CD14-positive monocyte (primary cell): ENCODE results near the gene ZSCAN29. TPM values are rescaled to one million over a fixed set of nuclear protein-coding genes. Genes with fewer than 3 reads are reported as not detected.

Experiments
- DNase-seq, 3 donors: peaks; one replicate each; pipeline ENCODE4 v3.0.0-alpha.2; 2011 to 2022
- H2AFZ ChIP-seq: 2 replicates; pipeline ENCODE4 v1.6.0; 2012; ENCODE audit warnings: mild to moderate bottlenecking, low read depth, low read length, inconsistent platforms; ENCODE audit not compliant: insufficient read depth, poor library complexity, severe bottlenecking
- H3K27ac ChIP-seq, 2 donors: 1 replicate in 1 of 2; 2 replicates in 1 of 2; pipeline ENCODE4 v1.5.1; 2012 to 2013; ENCODE audit warnings: low read length in 2 of 2, control low read depth in 1 of 2, inconsistent platforms in 1 of 2, low read depth in 1 of 2, mild to moderate bottlenecking in 1 of 2
- H3K27me3 ChIP-seq, 2 donors: one replicate each; pipeline versions ENCODE4 v1.6.0 to v1.6.1; 2011 to 2013; ENCODE audit warnings: low read length in 2 of 2; ENCODE audit not compliant: control insufficient read depth in 2 of 2, insufficient read depth in 2 of 2
- H3K36me3 ChIP-seq, 2 donors: replicated peaks in 1 of 2; 1 replicate in 1 of 2; 2 replicates in 1 of 2; pipeline versions ENCODE4 v1.5.1 to v1.6.1; 2012 to 2013; ENCODE audit warnings: low read length in 2 of 2, control low read depth in 1 of 2, inconsistent platforms in 1 of 2, mild to moderate bottlenecking in 1 of 2; ENCODE audit not compliant: insufficient read depth in 2 of 2, control insufficient read depth in 1 of 2
- H3K4me1 ChIP-seq, 2 donors: 1 replicate in 1 of 2; 2 replicates in 1 of 2; pipeline versions ENCODE4 v1.5.1 to v1.6.1; 2012 to 2013; ENCODE audit warnings: low read length in 2 of 2, control low read depth in 1 of 2, inconsistent platforms in 1 of 2, mild to moderate bottlenecking in 1 of 2, moderate library complexity in 1 of 2; ENCODE audit not compliant: insufficient read depth in 2 of 2, control insufficient read depth in 1 of 2
- H3K4me2 ChIP-seq: replicated peaks from 2 replicates; pipeline ENCODE3; 2012; ENCODE audit warnings: low read length, moderate library complexity, mild to moderate bottlenecking; ENCODE audit not compliant: poor library complexity, severe bottlenecking; ENCODE audit errors: extremely low read depth
- H3K4me3 ChIP-seq, 3 experiments: fragments of 200-600 bp in 1 of 3; sonication (generic) in 1 of 3; replicated peaks in 1 of 3; 1 replicate in 2 of 3; 2 replicates in 1 of 3; pipeline ENCODE4 v1.5.1; 2011 to 2013; ENCODE audit warnings: low read length in 3 of 3, mild to moderate bottlenecking in 3 of 3, control low read depth in 2 of 3, low read depth in 2 of 3, inconsistent platforms in 1 of 3, moderate library complexity in 1 of 3
- H3K79me2 ChIP-seq: 2 replicates; pipeline ENCODE4 v1.6.0; 2012; ENCODE audit warnings: mild to moderate bottlenecking, control low read depth, inconsistent platforms, low read length, moderate library complexity; ENCODE audit not compliant: insufficient read depth
- H3K9ac ChIP-seq: 2 replicates; pipeline ENCODE4 v1.6.0; 2017; ENCODE audit warnings: low read length, mild to moderate bottlenecking; ENCODE audit not compliant: insufficient read depth, poor library complexity, severe bottlenecking
- H3K9me3 ChIP-seq, 2 donors: replicated peaks in 1 of 2; 1 replicate in 1 of 2; 2 replicates in 1 of 2; pipeline versions ENCODE4 v1.5.1 to v1.6.1; 2012 to 2013; ENCODE audit warnings: low read length in 2 of 2, control low read depth in 1 of 2; ENCODE audit not compliant: control insufficient read depth in 1 of 2, insufficient read depth in 1 of 2
- H4K20me1 ChIP-seq: 2 replicates; pipeline ENCODE4 v1.6.0; 2012; ENCODE audit warnings: mild to moderate bottlenecking, low read length, control low read depth, moderate library complexity; ENCODE audit not compliant: insufficient read depth
- H3K27ac Mint-ChIP-seq, 7 donors: one replicate each; pipeline ENCODE4 v1.8.0; 2020; ENCODE audit warnings: mild to moderate bottlenecking in 7 of 7, mixed read lengths in 7 of 7, moderate library complexity in 6 of 7, inconsistent platforms in 2 of 7
- H3K27me3 Mint-ChIP-seq, 3 donors: one replicate each; pipeline ENCODE4 v1.8.0; 2021 to 2022; ENCODE audit warnings: low read depth in 3 of 3, mild to moderate bottlenecking in 3 of 3, mixed read lengths in 3 of 3, moderate library complexity in 3 of 3, inconsistent platforms in 1 of 3
- H3K36me3 Mint-ChIP-seq, 2 donors: one replicate each; pipeline ENCODE4 v1.8.0; 2020; ENCODE audit warnings: mixed read lengths in 2 of 2, inconsistent platforms in 1 of 2, mild to moderate bottlenecking in 1 of 2
- H3K4me1 Mint-ChIP-seq: one replicate; pipeline ENCODE4 v1.8.0; 2020; ENCODE audit warnings: mild to moderate bottlenecking, mixed read lengths
- H3K4me3 Mint-ChIP-seq, 2 donors: one replicate each; pipeline ENCODE4 v1.8.0; 2020; ENCODE audit warnings: mild to moderate bottlenecking in 2 of 2, mixed read lengths in 2 of 2, moderate library complexity in 1 of 2
- H3K9me3 Mint-ChIP-seq, 7 donors: one replicate each; pipeline ENCODE4 v1.8.0; 2020 to 2022; ENCODE audit warnings: mixed read lengths in 7 of 7, mild to moderate bottlenecking in 6 of 7, moderate library complexity in 6 of 7, inconsistent platforms in 2 of 7
- CTCF ChIP-seq: fragments of 200-600 bp; IDR thresholded peaks from one replicate; pipeline ENCODE4 v1.8.0; 2022; ENCODE audit warnings: antibody characterized with exemption, mild to moderate bottlenecking
- WGBS: methylation state at CpG from one replicate; pipeline ENCODE4 v1.1.5; 2013; ENCODE audit warnings: missing lambda C conversion rate; ENCODE audit not compliant: insufficient coverage; 5-methylcytosine and 5-hydroxymethylcytosine counted together
- intact Hi-C, 2 donors: fragments of 100-400 bp; cut with micrococcal nuclease; formaldehyde crosslinking; loops; one replicate each; pipeline versions ENCODE4 v1.15.0 to v1.15.1; 2023
- polyA plus RNA-seq, 3 donors: library from polyadenylated mRNA; depleted of rRNA in 1 of 3; unstranded in 2 of 3; stranded (reverse) in 1 of 3; fragments of 300-500 nt in 2 of 3; fragments of >200 nt in 1 of 3; fragmentation: Illumina TruSeq in 2 of 3; gene quantifications; 1 replicate in 2 of 3; 2 replicates in 1 of 3; pipeline ENCODE4 v1.2.3, GENCODE V29; 2012 to 2021

Gene ZSCAN29
- polyA plus RNA-seq, 3 donors: 2.6 to 7.4 (median 4.3) TPM

GRCh38 chr15:43410572-43411214 lies 39.9 kb upstream of the ZSCAN29 start:
- intact Hi-C loops: no loop called here
- Histone ChIP-seq H3K79me2 (no peaks in the 10 kb centered on the region), H3K9me3 (no peaks in the 10 kb centered on the region), H3K4me1 (no peaks in the 10 kb centered on the region), H3K4me2 (no peak overlapping the region), H3K27ac (no peak overlapping the region), H3K9ac (no peak overlapping the region), H3K27me3 (no peaks in the 10 kb centered on the region), H4K20me1 (no peaks in the 10 kb centered on the region), H2AFZ (no peak overlapping the region), H3K36me3 (peaks cover 48 to 71% of the 10 kb centered on the region in 2 donors), H3K4me3 (no peak overlapping the region)
- TF ChIP-seq CTCF: no peak
- Mint-ChIP-seq H3K27ac (no peak overlapping the region), H3K27me3 (no peaks in the 10 kb centered on the region), H3K4me3 (no peak overlapping the region), H3K36me3 (peaks cover 67% of the 10 kb centered on the region in 2 donors), H3K4me1 (peaks cover 3% of the 10 kb centered on the region), H3K9me3 (no peaks in the 10 kb centered on the region)
- DNase-seq: no peak
- WGBS: 91% methylated on average over 5 of the region's 5 CpGs

GRCh38 chr15:43408789-43409188 lies 37.9 kb upstream of the ZSCAN29 start:
- no peaks in the 10 kb centered on the region for H4K20me1 ChIP-seq
- no peak overlapping the region for H3K9ac ChIP-seq
- H3K79me2 ChIP-seq: no peaks in the 10 kb centered on the region
- no peaks in the 10 kb centered on the region for H3K4me1 ChIP-seq
- no peak overlapping the region for H3K27ac ChIP-seq
- no peaks in the 10 kb centered on the region for H3K9me3 ChIP-seq
- no peak for TF ChIP-seq CTCF
- no peak overlapping the region for H2AFZ ChIP-seq
- peaks cover 64 to 78% of the 10 kb centered on the region in 2 donors for H3K36me3 ChIP-seq
- H3K4me2 ChIP-seq: no peak overlapping the region
- H3K27me3 ChIP-seq: no peaks in the 10 kb centered on the region
- 100% methylated on average over 4 of the region's 4 CpGs for WGBS
- Mint-ChIP-seq H3K4me3 (no peak overlapping the region), H3K4me1 (peaks cover 3% of the 10 kb centered on the region), H3K36me3 (peaks cover 70 to 76% of the 10 kb centered on the region in 2 donors), H3K27me3 (no peaks in the 10 kb centered on the region), H3K9me3 (no peaks in the 10 kb centered on the region), H3K27ac (peak overlapping the region in 1 of 7 donors; percentile 35)
- no peak overlapping the region for H3K4me3 ChIP-seq
- DNase-seq: no peak
- intact Hi-C loops: no loop called here
